GM21367 (cell line): ENCODE measurements around the gene HK3.

Experiments used
- ATAC-seq: cut with Tn5 transposase; IDR thresholded peaks from one replicate; pipeline ENCODE4 v1.9.1; 2021; ENCODE audit not compliant: unreplicated experiment

Gene HK3, protein sequence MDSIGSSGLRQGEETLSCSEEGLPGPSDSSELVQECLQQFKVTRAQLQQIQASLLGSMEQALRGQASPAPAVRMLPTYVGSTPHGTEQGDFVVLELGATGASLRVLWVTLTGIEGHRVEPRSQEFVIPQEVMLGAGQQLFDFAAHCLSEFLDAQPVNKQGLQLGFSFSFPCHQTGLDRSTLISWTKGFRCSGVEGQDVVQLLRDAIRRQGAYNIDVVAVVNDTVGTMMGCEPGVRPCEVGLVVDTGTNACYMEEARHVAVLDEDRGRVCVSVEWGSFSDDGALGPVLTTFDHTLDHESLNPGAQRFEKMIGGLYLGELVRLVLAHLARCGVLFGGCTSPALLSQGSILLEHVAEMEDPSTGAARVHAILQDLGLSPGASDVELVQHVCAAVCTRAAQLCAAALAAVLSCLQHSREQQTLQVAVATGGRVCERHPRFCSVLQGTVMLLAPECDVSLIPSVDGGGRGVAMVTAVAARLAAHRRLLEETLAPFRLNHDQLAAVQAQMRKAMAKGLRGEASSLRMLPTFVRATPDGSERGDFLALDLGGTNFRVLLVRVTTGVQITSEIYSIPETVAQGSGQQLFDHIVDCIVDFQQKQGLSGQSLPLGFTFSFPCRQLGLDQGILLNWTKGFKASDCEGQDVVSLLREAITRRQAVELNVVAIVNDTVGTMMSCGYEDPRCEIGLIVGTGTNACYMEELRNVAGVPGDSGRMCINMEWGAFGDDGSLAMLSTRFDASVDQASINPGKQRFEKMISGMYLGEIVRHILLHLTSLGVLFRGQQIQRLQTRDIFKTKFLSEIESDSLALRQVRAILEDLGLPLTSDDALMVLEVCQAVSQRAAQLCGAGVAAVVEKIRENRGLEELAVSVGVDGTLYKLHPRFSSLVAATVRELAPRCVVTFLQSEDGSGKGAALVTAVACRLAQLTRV

DNA sequence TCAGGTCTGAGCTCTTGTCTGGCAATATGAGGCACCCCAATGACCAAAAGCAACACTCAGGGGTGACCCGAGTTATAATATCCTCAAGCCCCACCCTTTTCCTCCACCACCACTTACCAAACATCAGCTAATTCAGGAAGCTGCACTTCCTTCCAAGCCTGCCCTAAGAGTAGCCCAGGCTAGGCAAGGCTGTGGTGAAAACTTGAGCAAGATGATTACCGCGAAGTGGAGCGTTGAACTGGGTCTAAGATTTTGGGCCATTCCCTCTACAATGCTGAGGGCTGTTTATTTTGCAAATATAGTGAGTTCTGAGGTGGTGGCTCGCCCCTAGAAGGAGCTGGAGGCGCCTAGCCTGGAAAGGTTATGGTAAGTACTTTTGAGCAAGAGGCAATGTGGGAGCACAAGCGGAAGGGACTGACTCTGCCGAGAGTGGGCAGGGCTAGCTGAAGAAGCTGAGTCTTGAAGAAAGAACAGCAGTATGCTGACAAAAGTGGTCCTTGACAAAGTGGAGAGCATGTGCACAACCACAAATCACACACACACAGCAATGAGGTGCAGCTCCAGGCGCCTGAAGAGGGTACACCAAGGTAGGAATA, at the start of gene HK3:
Gene HK3, minus strand, starts transcription at position 51 of the 596 bp plus-strand sequence. CDS start 3,187 bp downstream, outside the sequence.
- ATAC-seq, result no peak

- ATAC-seq, result no peak
Measured at GRCh38 chr5:176948458-176948857, 49.3 kb upstream of the HK3 start.

GRCh38 chr5:176947847-176948246, 48.7 kb upstream of the HK3 start:
- ATAC-seq, result no peak

DNA sequence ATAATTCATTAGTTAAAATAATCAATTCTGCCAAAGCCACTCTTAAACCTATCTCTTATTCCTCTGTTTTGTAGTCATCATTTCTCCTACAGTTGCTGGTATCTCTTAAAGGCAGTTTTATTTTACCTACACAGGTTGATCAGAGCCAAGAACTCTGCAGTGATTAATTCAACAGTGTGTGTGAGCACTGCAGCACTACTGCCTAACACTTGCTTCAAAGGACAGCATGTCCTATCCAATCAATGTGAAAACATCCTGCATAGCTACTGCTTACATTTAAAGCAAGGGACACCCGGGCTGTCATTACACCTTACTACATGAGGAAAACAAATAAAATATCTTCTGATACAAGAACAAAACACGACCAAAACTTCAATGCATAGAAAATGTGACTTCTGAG, 45.1 kb upstream of the HK3 start:
- ATAC-seq, result no peak

DNA sequence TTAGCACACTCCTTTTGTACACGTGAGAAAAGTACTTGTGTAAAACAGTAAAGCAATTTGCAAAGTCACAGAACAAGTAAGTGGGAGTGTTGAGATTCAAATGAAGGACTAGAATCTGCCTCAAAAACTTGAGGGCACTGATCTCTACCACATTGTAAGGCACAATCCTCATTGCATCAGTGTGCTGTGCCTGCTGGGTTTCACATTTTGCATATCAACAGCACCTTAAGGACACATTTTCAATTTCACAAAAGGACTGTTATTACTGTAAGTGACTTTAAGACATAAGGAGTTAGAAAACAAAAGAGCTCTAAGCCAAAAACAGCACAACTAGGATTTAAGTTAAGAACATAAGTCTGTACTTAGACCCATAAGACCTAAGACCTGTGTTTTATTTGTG, 44.7 kb upstream of the HK3 start:
- no peak for ATAC-seq

DNA sequence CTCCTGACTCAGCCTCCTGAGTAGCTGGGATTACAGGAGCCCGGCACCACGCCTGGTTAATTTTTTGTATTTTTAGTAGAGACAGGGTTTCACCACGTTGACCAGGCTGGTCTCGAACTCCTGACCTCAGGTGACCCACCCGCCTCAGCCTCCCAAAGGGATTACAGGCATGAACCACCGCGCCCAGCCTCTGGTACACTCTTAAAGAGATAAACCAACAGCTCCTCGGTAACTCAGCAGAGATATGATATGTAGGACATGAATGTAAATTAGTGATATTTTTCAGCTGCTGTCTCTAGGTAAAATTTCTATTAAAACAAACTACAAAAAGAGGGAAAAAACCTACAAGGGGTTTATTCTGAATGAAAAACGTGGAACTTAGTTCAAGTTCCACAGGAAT, 42.8 kb upstream of the HK3 start:
- no peak for ATAC-seq

DNA sequence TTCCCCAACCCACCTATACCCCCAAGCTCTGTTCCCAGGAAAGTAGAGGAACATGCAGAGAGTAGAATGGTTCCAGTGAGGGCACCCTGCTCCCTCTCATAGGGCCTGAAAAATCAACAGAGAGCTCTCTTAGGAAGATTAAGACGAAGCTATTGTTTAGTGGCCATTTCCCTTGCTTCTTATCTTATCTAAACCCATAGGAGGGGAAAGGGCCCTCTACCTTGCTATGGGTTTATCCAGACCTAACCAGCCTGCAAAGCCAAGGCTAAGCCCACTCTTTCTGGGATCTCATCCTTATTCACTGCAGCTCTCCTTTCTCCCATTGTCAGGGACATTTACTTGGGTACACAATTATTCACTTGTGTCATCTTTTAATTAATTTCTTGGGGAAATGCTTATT, 39.3 kb upstream of the HK3 start:
- no peak for ATAC-seq

DNA sequence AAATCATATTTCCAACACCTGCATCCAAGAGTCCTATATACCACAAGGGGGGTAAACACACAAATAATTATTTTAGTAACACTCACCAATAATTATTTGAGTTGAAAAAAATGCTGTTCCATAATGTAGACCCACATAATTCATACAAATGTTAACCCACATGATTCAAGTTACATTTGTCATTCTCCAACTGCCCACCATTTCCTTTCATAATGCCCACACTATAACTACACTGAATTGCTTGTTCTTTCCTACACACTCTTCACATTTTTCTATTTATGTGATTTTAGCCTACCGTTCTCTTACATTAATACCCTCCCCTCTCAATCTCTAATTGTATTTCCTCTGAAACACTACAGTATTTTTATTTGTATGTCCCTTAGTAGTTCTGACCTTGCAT, 35.9 kb upstream of the HK3 start:
- ATAC-seq, result no peak

GRCh38 chr5:176934309-176934930, 35.3 kb upstream of the HK3 start:
- ATAC-seq, result no peak

- no peak for ATAC-seq
Measured at GRCh38 chr5:176929654-176930053, 30.5 kb upstream of the HK3 start.

- no peak for ATAC-seq
Measured at GRCh38 chr5:176927562-176927961, 28.4 kb upstream of the HK3 start.

GRCh38 chr5:176922817-176923216, 23.7 kb upstream of the HK3 start:
- ATAC-seq, result no peak

DNA sequence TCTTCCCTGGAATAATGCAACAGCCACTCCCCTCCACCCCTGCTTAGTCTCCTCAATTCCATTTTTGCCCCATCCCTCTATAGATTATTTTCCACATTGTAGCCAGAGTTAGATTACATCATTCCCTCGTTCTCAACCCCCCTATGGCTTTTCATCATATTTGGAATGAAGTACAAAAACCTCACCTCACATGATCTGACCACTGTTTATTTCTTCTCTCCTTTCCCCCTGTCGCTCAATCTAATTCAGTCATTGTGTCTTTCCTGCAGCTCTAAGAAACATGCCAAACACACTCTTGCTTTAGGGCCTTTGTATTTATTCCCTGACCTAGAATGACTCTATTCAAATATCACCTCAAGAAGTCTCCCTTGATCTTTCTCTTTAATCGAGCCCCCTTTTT, 22.6 kb upstream of the HK3 start:
- ATAC-seq, result no peak

DNA sequence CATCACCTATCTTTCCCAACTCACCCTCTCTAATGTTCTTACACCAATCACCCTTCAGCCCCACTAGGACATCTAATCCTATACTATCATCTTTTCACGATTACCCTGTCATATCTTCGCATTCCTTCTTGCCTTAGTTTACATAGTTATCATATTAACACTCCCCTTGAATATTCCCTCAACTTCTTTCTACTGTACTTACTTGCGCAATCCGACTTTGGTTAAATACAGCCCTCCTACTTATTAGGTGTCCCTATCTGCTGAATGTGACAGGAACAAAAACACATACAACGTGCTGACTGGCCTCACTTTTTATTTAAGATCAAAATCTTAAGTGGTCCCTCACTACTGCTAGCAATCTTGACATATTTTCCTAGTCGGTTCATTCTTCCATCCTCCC, 19.5 kb upstream of the HK3 start:
- no peak for ATAC-seq

DNA sequence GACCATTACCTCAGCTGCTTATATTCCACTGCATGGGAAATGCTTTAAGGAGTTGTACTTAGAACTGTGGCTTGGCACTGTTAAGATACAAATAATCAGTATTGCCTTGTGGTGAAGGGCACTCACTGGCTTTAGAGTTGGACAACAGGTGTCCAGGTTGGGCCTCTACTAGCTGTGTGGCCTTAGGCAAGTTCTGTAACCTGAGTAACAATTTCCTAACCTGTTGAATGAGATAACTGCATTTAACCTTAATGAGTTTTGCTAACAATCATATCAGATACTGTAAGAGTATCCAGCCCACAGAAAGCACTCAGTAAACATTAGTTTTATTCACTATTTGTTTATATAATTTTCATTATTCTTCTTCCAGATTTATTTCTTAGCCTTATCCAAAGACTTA, 17.2 kb upstream of the HK3 start:
- ATAC-seq, result no peak

DNA sequence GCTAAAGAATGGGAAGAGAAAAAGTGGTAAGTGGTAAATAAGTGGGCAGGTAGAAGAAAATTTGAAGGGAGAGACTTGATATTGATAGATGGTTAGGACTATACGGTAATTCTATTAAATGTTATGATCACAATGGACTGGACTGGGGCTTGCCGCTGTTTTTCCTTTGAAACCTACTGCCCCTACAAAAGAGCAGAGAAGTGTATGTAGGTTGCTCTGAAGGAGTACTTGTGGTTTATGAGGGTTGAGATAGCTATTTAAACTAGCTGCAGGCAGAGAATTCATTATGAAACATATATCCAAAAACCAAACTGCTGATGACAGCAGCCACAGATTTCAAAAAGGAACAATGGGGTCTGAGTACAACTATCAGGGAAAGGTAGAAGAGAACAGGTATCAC, 16.8 kb upstream of the HK3 start:
- ATAC-seq, result no peak

GRCh38 chr5:176912115-176912514, 13.0 kb upstream of the HK3 start:
- no peak for ATAC-seq

DNA sequence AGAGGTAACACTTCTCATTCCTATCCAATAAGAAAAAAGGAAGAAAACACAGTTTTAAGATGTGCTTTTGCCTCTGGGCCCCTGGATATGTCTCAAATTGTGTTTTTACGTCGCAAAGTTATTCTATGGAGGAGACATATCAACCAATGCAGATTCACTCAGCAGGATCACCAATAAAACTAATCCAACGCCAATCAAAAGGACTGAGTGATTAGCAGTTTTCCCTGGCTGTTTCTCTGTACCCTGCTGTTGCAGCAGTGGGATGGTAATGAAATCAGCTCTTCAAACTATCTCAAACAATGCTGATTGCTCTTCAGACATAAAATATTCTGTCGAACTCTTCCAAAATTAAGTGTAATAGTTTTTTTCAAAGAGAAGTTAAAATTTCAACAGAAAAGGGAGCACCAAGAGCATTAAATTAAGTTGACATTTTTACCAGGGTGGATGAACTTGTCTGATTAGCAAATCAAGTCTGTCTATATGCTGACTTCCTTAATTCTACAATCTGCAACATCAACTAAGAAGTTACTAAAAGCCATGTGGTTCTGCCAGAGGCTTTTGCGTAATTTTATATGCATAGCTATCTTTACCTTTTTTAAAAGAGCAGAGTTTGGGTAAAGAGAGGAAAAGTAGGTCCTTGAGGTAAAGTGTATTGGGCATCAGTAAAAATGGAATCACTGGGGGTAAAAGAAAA, 9.7 kb upstream of the HK3 start:
- ATAC-seq, result no peak

DNA sequence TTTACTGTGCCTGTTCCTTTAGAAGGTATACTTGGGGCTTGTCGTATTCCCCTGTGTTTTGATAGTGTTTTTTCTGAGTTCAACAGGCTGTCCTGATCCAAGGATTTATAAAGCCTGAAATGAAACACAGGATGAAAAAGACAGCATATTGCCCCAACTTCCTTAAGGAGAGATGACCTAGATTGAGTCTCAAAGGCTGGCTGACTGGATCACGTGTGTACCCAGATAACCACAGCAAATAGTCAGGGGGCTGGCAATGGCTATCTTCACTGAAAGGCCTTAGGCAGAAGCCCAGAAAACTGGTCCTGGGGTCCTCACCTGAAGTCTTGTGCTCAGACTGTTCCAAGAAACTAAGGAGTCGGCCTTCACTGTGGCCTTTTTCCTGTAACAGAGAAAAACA, 7.7 kb upstream of the HK3 start:
- ATAC-seq, result no peak

DNA sequence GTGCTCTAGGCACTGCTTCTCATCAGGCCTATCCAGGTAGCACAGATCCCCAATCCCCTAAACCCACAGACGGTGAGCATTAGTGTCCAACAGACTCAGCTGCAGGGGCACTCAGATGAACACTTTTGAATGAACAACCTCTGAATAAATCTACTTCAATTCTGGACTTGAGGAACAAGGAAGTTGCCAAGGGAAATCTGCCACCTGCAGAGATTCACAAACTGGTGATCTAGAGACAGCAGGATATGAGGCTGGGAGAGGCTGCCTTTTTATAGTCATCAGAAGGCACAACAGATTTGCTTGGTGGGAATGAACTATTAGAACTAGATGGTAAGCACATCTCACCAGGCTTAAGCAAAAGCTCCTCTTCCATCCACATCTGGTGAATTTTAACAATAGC, 7.0 kb upstream of the HK3 start:
- ATAC-seq, result no peak

DNA sequence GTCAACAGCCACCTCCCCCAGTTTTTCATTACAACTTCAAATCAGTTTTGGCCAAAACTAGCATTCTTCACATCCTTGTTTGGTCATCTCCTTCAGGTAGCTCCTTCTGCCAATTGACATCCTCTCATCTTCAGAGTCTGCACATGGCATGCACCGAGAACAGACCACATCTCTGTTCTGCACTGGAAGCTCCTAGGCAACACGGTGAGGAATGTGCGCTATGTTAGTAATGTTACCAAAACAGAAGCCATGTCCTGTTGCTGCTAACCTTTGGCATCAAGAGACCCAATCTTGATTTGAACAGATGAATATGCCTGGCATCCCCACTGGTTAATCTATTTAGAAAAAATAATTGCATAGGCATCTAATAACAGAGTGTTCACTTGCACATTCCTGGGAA, 5.1 kb upstream of the HK3 start:
- ATAC-seq, result no peak
